H1 (cell line): ENCODE measurements around the gene GP9. TPM values are rescaled to one million over a fixed set of nuclear protein-coding genes. Genes with fewer than 3 reads are reported as not detected.

Experiments used
- CTCF ChIA-PET: fragments of 300-600 bp; sonication (Branson Sonifier 250); formaldehyde crosslinking; loops from one replicate; lab custom pipeline; 2021; ENCODE audit not compliant: partially characterized antibody; lab: Charles Lee
- POLR2A ChIA-PET: fragments of 300-600 bp; sonication (Branson Sonifier 250); formaldehyde crosslinking; loops from one replicate; lab custom pipeline; 2021; ENCODE audit warnings: inconsistent platforms; ENCODE audit not compliant: partially characterized antibody; lab: Charles Lee
- DNase-seq, 2 experiments: peaks; one replicate each; pipeline versions ENCODE4 v3.0.0 to v3.0.0-alpha.2; 2010 to 2022; ENCODE audit warnings: low spot score in 2 of 2, low read depth in 1 of 2, mixed read lengths in 1 of 2
- FAIRE-seq: peaks from 2 replicates; lab custom pipeline; 2011; peaks lifted over from hg19 to GRCh38; lab: Jason Lieb, UNC
- H2AFZ ChIP-seq: 2 replicates; pipeline ENCODE4 v1.8.1; 2012; ENCODE audit warnings: low read length, inconsistent platforms
- H2AK5ac ChIP-seq: 2 replicates; pipeline ENCODE4 v1.6.1; 2013; ENCODE audit warnings: low read depth, low read length
- H2BK120ac ChIP-seq: replicated peaks from 2 replicates; pipeline ENCODE3; 2013; ENCODE audit warnings: low read depth, low read length, inconsistent platforms
- H2BK12ac ChIP-seq: 2 replicates; pipeline ENCODE4 v1.6.1; 2013; ENCODE audit warnings: low read depth, low read length
- H2BK15ac ChIP-seq: 2 replicates; pipeline ENCODE4 v1.6.1; 2013; ENCODE audit warnings: low read length
- H2BK20ac ChIP-seq: 2 replicates; pipeline ENCODE4 v1.6.1; 2013; ENCODE audit warnings: low read length
- H2BK5ac ChIP-seq: 2 replicates; pipeline ENCODE4 v1.6.1; 2013; ENCODE audit warnings: low read depth, low read length
- H3K14ac ChIP-seq: 2 replicates; pipeline ENCODE4 v1.6.1; 2013; ENCODE audit warnings: inconsistent platforms; ENCODE audit not compliant: insufficient read length
- H3K18ac ChIP-seq: 2 replicates; pipeline ENCODE4 v1.6.1; 2013; ENCODE audit warnings: low read length; ENCODE audit errors: extremely low read depth
- H3K23ac ChIP-seq: 2 replicates; pipeline ENCODE4 v1.6.1; 2013; ENCODE audit warnings: inconsistent platforms; ENCODE audit not compliant: insufficient read length
- H3K23me2 ChIP-seq: 2 replicates; pipeline ENCODE4 v1.6.1; 2013; ENCODE audit warnings: low read depth, low read length
- H3K27ac ChIP-seq: 2 replicates; pipeline ENCODE4 v1.6.1; 2011; ENCODE audit warnings: low read depth, low read length, inconsistent platforms
- H3K27me3 ChIP-seq, 4 experiments: replicated peaks in 1 of 4; 1 replicate in 1 of 4; 2 replicates in 3 of 4; pipeline versions ENCODE4 v1.6.1 to v1.8.1; 2011 to 2013; ENCODE audit warnings: low read length in 3 of 4, mild to moderate bottlenecking in 3 of 4, inconsistent platforms in 2 of 4, mixed read lengths in 2 of 4, moderate library complexity in 1 of 4; ENCODE audit not compliant: control insufficient read depth in 3 of 4, insufficient read depth in 3 of 4; ENCODE audit errors: extremely low read depth in 1 of 4
- H3K36me3 ChIP-seq, 4 experiments: 2 replicates each; pipeline versions ENCODE4 v1.6.1 to v1.8.1; 2011 to 2013; ENCODE audit warnings: mild to moderate bottlenecking in 4 of 4, low read length in 3 of 4, moderate library complexity in 2 of 4, control low read depth in 1 of 4, inconsistent platforms in 1 of 4; ENCODE audit not compliant: insufficient read depth in 4 of 4, control insufficient read depth in 2 of 4
- H3K4ac ChIP-seq: replicated peaks from 2 replicates; pipeline ENCODE3; 2013; ENCODE audit warnings: low read length, low read depth, mixed read lengths, inconsistent platforms; ENCODE audit not compliant: insufficient read length
- H3K4me1 ChIP-seq, 4 experiments: replicated peaks in 1 of 4; 1 replicate in 1 of 4; 2 replicates in 3 of 4; pipeline versions ENCODE4 v1.6.1 to v1.8.1; 2011 to 2013; ENCODE audit warnings: low read length in 3 of 4, inconsistent platforms in 2 of 4, mixed read lengths in 1 of 4; ENCODE audit not compliant: insufficient read depth in 4 of 4, control insufficient read depth in 3 of 4
- H3K4me2 ChIP-seq, 2 experiments: 2 replicates each; pipeline versions ENCODE4 v1.6.1 to v1.8.1; 2011 to 2013; ENCODE audit warnings: low read depth in 2 of 2, low read length in 2 of 2, control low read depth in 1 of 2, inconsistent platforms in 1 of 2, mild to moderate bottlenecking in 1 of 2; ENCODE audit not compliant: insufficient read depth in 1 of 2
- H3K4me3 ChIP-seq, 4 experiments: fragments of 200-600, 300-600 bp in 1 of 4; sonication (generic), shearing (Covaris generic), sonication (Bioruptor Twin) in 1 of 4; 2 replicates each; pipeline versions ENCODE4 v1.5.1 to v1.8.1; 2011 to 2016; ENCODE audit warnings: low read length in 4 of 4, low read depth in 3 of 4, control low read depth in 2 of 4, inconsistent platforms in 2 of 4, mild to moderate bottlenecking in 2 of 4, mixed read lengths in 1 of 4, moderate library complexity in 1 of 4; ENCODE audit not compliant: insufficient read depth in 2 of 4; ENCODE audit errors: extremely low read depth in 1 of 4
- H3K56ac ChIP-seq: replicated peaks from 2 replicates; pipeline ENCODE3; 2013; ENCODE audit warnings: low read depth, mild to moderate bottlenecking, mixed read lengths, low read length, inconsistent platforms; ENCODE audit not compliant: insufficient read length
- H3K79me1 ChIP-seq: 2 replicates; pipeline ENCODE4 v1.6.1; 2013; ENCODE audit warnings: low read depth, low read length, control low read depth
- H3K79me2 ChIP-seq, 2 experiments: 2 replicates each; pipeline versions ENCODE4 v1.6.1 to v1.8.1; 2012 to 2013; ENCODE audit warnings: low read length in 2 of 2, mild to moderate bottlenecking in 2 of 2, inconsistent platforms in 1 of 2; ENCODE audit not compliant: insufficient read depth in 2 of 2, control insufficient read depth in 1 of 2
- H3K9ac ChIP-seq, 4 experiments: replicated peaks in 1 of 4; 1 replicate in 1 of 4; 2 replicates in 3 of 4; pipeline versions ENCODE4 v1.6.1 to v1.8.1; 2011 to 2013; ENCODE audit warnings: low read depth in 3 of 4, low read length in 3 of 4, control low read depth in 2 of 4, mild to moderate bottlenecking in 2 of 4, moderate library complexity in 2 of 4, inconsistent platforms in 1 of 4; ENCODE audit errors: extremely low read depth in 1 of 4
- H3K9me3 ChIP-seq, 2 experiments: 2 replicates each; pipeline versions ENCODE4 v1.6.1 to v1.8.1; 2012 to 2013; ENCODE audit warnings: mild to moderate bottlenecking in 2 of 2, moderate library complexity in 2 of 2, control low read depth in 1 of 2, inconsistent platforms in 1 of 2, low read depth in 1 of 2, low read length in 1 of 2, mixed read lengths in 1 of 2; ENCODE audit not compliant: insufficient read depth in 2 of 2
- H4K20me1 ChIP-seq, 2 experiments: replicated peaks in 1 of 2; 2 replicates each; pipeline versions ENCODE3 to v1.8.1; 2011 to 2013; ENCODE audit warnings: inconsistent platforms in 2 of 2, low read length in 2 of 2, mild to moderate bottlenecking in 1 of 2; ENCODE audit not compliant: insufficient read depth in 2 of 2, control insufficient read depth in 1 of 2
- H4K5ac ChIP-seq: 2 replicates; pipeline ENCODE4 v1.6.1; 2013; ENCODE audit warnings: low read length, low read depth, mixed read lengths, inconsistent platforms; ENCODE audit not compliant: insufficient read length
- H4K8ac ChIP-seq: 2 replicates; pipeline ENCODE4 v1.8.0; 2013; ENCODE audit warnings: mild to moderate bottlenecking, moderate library complexity, low read length, inconsistent platforms; ENCODE audit not compliant: insufficient read depth; ENCODE audit errors: extremely low read depth
- H4K91ac ChIP-seq: replicated peaks from 2 replicates; pipeline ENCODE3; 2013; ENCODE audit warnings: low read length, mixed read lengths, inconsistent platforms; ENCODE audit not compliant: insufficient read length
- POLR2AphosphoS5 ChIP-seq: IDR thresholded peaks from 2 replicates; pipeline ENCODE4 v1.6.1; 2011; ENCODE audit warnings: low read depth, low read length
- WGBS, 2 experiments: shearing (Covaris generic) in 1 of 2; methylation state at CpG; one replicate each; pipeline versions ENCODE4 v1.1.6 to v1.1.7; 2013 to 2015; ENCODE audit warnings: low lambda C conversion rate in 2 of 2, mixed read lengths in 2 of 2, inconsistent platforms in 1 of 2, low coverage in 1 of 2, missing lambda C conversion rate in 1 of 2; ENCODE audit not compliant: insufficient replicate concordance in 2 of 2, insufficient coverage in 1 of 2, insufficient read length in 1 of 2; ENCODE audit errors: extremely low coverage in 1 of 2, missing lambda C conversion rate in 1 of 2; 5-methylcytosine and 5-hydroxymethylcytosine counted together
- polyA plus RNA-seq, 7 experiments: library from polyadenylated mRNA; depleted of rRNA in 3 of 7; stranded (reverse) in 5 of 7; unstranded in 2 of 7; fragments of >200 nt in 5 of 7; fragments of 200-250 nt in 2 of 7; gene quantifications; 1 replicate in 5 of 7; 2 replicates in 1 of 7; 4 replicates in 1 of 7; pipeline versions ENCODE4 v1.2.1 to v1.2.3, GENCODE V29; 2011 to 2013; ENCODE audit warnings: missing spikeins in 2 of 7, mixed read lengths in 2 of 7
- total RNA-seq: library from RNA; stranded (reverse); fragmentation: NEBNext Ultra II Directional; extraction: Animal tissue kit (Norgen Biotek cat#: 25700); gene quantifications from 2 replicates; pipeline ENCODE4 v1.2.1, GENCODE V29; 2021

GP9 gene
- total and polyA plus RNA-seq, 2 of the 8 experiments (the other 6 are each of a cell fraction or from before 2014, with no cell fraction given) = not detected

GRCh38 chr3:129054605-129055104 is 5.9 kb upstream of the GP9 start:
- H3K79me2 ChIP-seq = no peaks in the 10 kb centered on the region
- no peak overlapping the region for H3K27ac ChIP-seq
- H2AFZ ChIP-seq = no peak overlapping the region
- no peaks in the 10 kb centered on the region for H3K36me3 ChIP-seq
- H2BK12ac ChIP-seq = no peak overlapping the region
- H3K4me3 ChIP-seq = no peak overlapping the region
- H4K5ac ChIP-seq = no peak overlapping the region
- 94% methylated on average over 3 of the region's 3 CpGs; no CpG with 5 or more reads in 1 of the 2 experiments for WGBS, 2 experiments
- H3K18ac ChIP-seq = no peak overlapping the region
- no peak overlapping the region for H3K14ac ChIP-seq
- H3K23me2 ChIP-seq = no peaks in the 10 kb centered on the region
- no peak overlapping the region for H3K4ac ChIP-seq
- H4K8ac ChIP-seq = no peak overlapping the region
- DNase-seq (no peak), FAIRE-seq (no peak)
- H3K9me3 ChIP-seq = no peaks in the 10 kb centered on the region
- H2BK5ac ChIP-seq = no peak overlapping the region
- CTCF ChIA-PET = interaction anchor here (0.7 to 14.0 kb wide), 15 partner anchors 15 to 723 kb away, joined by 3 to 210 read pairs (median 13); partner anchors contain the start of gene CFAP92
- no peaks in the 10 kb centered on the region for H3K79me1 ChIP-seq
- H4K20me1 ChIP-seq = no peaks in the 10 kb centered on the region
- H2AK5ac ChIP-seq = no peak overlapping the region
- H3K27me3 ChIP-seq = no peaks in the 10 kb centered on the region
- POLR2A ChIA-PET = no interaction called here
- no peak overlapping the region for H2BK15ac ChIP-seq
- H4K91ac ChIP-seq = no peak overlapping the region
- H2BK20ac ChIP-seq = no peak overlapping the region
- no peak overlapping the region for H3K4me2 ChIP-seq
- no peaks in the 10 kb centered on the region for H3K4me1 ChIP-seq
- no peak overlapping the region for H2BK120ac ChIP-seq
- no peak overlapping the region for H3K9ac ChIP-seq
- H3K56ac ChIP-seq = no peak overlapping the region
- no peak overlapping the region for H3K23ac ChIP-seq
- TF ChIP-seq POLR2AphosphoS5 = no peak
